ENCODE data around the gene TRDMT1. TPM values are rescaled to one million over a fixed set of nuclear protein-coding genes. Genes with fewer than 3 reads are reported as not detected.

Gene TRDMT1
- total and polyA plus RNA-seq, 4 donors: 2.5 to 25.9 (median 6.5) TPM

DNA sequence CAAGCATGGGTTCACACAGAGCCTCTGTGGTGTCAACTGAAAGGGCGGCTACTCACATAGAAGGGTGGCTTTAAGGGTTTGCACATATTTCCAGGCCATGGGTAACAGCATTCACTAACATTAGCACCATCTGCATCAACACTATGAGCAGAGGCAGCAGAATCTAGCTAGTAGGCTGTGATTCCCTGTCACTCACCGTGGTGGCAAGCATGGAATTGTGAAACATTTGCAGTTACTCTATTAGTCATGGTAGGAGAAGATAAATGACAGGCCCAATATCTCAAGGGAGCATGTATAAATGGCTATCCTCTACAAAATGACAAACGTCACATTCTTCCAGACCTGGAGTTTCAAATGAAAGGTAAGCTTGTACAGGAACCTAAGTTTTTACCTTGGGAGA is 39.7 kb downstream of the TRDMT1 start:
- Histone ChIP-seq H3K9ac (ENCODE audit: insufficient read depth in 1 of 2, low read length in 2 of 2) (no peak overlapping the region), H3K9me3 (ENCODE audit: control insufficient read depth in 4 of 4, insufficient read depth in 3 of 4, low read length in 3 of 4) (no peaks in the 10 kb centered on the region), H3K27me3 (ENCODE audit: control insufficient read depth in 3 of 3, insufficient read depth in 3 of 3, low read length in 2 of 3) (no peaks in the 10 kb centered on the region), H3K27ac (ENCODE audit: low read depth in 1 of 2, low read length in 1 of 2) (no peak overlapping the region), H3K36me3 (ENCODE audit: control insufficient read depth in 4 of 4, insufficient read depth in 4 of 4, low read length in 4 of 4) (peaks cover 0 to 2% (median 0%) of the 10 kb centered on the region in 4 donors), H3K4me1 (ENCODE audit: control insufficient read depth in 5 of 5, insufficient read depth in 5 of 5, low read length in 5 of 5) (no peaks in the 10 kb centered on the region), H3K4me3 (no peak overlapping the region)
- DNase-seq (no peak), ATAC-seq (ENCODE audit: insufficient read depth, low FRiP score) (no peak)
- no peak for TF ChIP-seq CTCF (IDR thresholded peaks at IDR 0.05; ENCODE audit: control extremely low read depth, extremely low read depth)
- WGBS, 2 donors: 64 to 73% methylated on average over 3 of the region's 3 CpGs

GRCh38 chr10:17157024-17157423 is 44.4 kb downstream of the TRDMT1 start:
- H3K4me1 ChIP-seq (ENCODE audit: control insufficient read depth in 5 of 5, insufficient read depth in 5 of 5, low read length in 5 of 5): peaks cover 0 to 5% (median 0%) of the 10 kb centered on the region in 5 donors
- TF ChIP-seq CTCF (IDR thresholded peaks at IDR 0.05; ENCODE audit: control extremely low read depth, extremely low read depth): no peak
- no peak for ATAC-seq (ENCODE audit: insufficient read depth, low FRiP score)
- H3K27me3 ChIP-seq (ENCODE audit: control insufficient read depth in 3 of 3, insufficient read depth in 3 of 3, low read length in 2 of 3): no peaks in the 10 kb centered on the region
- H3K27ac ChIP-seq (ENCODE audit: low read depth in 1 of 2, low read length in 1 of 2): no peak overlapping the region
- 93 to 94% methylated on average over 2 of the region's 2 CpGs for WGBS, 2 donors
- H3K4me3 ChIP-seq: no peak overlapping the region
- H3K9ac ChIP-seq (ENCODE audit: insufficient read depth in 1 of 2, low read length in 2 of 2): no peak overlapping the region
- H3K9me3 ChIP-seq (ENCODE audit: control insufficient read depth in 4 of 4, insufficient read depth in 3 of 4, low read length in 3 of 4): no peaks in the 10 kb centered on the region
- no peak for DNase-seq
- H3K36me3 ChIP-seq (ENCODE audit: control insufficient read depth in 4 of 4, insufficient read depth in 4 of 4, low read length in 4 of 4): peaks cover 0 to 7% (median 0%) of the 10 kb centered on the region in 4 donors

- H3K36me3 ChIP-seq (ENCODE audit: control insufficient read depth in 4 of 4, insufficient read depth in 4 of 4, low read length in 4 of 4): peaks cover 0 to 7% (median 0%) of the 10 kb centered on the region in 4 donors
- H3K9me3 ChIP-seq (ENCODE audit: control insufficient read depth in 4 of 4, insufficient read depth in 3 of 4, low read length in 3 of 4): no peaks in the 10 kb centered on the region
- ATAC-seq (ENCODE audit: insufficient read depth, low FRiP score) (no peak), DNase-seq (no peak)
- TF ChIP-seq CTCF (IDR thresholded peaks at IDR 0.05; ENCODE audit: control extremely low read depth, extremely low read depth): no peak
- no peaks in the 10 kb centered on the region for H3K27me3 ChIP-seq (ENCODE audit: control insufficient read depth in 3 of 3, insufficient read depth in 3 of 3, low read length in 2 of 3)
- H3K27ac ChIP-seq (ENCODE audit: low read depth in 1 of 2, low read length in 1 of 2): no peak overlapping the region
- H3K4me1 ChIP-seq (ENCODE audit: control insufficient read depth in 5 of 5, insufficient read depth in 5 of 5, low read length in 5 of 5): peaks cover 0 to 5% (median 0%) of the 10 kb centered on the region in 5 donors
- no peak overlapping the region for H3K4me3 ChIP-seq
- no peak overlapping the region for H3K9ac ChIP-seq (ENCODE audit: insufficient read depth in 1 of 2, low read length in 2 of 2)
Observed at GRCh38 chr10:17155826-17156225, 45.6 kb downstream of the TRDMT1 start.

DNA sequence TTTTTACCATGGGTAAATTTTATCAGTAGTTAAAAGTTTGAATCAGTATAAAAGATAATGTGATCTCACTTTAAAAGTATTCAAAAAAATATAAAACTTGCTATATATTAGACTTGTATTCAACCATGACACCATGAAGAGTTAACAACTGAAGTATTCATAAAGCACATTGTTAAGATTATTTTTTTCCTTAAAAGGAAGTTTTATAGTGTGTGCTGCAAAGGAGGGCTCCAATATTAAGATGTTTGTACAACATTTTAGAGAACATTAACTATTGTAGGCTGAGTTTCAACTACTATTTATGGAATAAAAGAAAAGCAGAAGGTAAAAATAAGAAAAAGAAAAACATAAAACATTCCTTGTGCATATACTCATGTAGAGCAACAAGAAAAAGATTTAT is 47.4 kb downstream of the TRDMT1 start:
- Histone ChIP-seq H3K4me3 (no peak overlapping the region), H3K27ac (ENCODE audit: low read depth in 1 of 2, low read length in 1 of 2) (no peak overlapping the region), H3K27me3 (ENCODE audit: control insufficient read depth in 3 of 3, insufficient read depth in 3 of 3, low read length in 2 of 3) (no peaks in the 10 kb centered on the region), H3K36me3 (ENCODE audit: control insufficient read depth in 4 of 4, insufficient read depth in 4 of 4, low read length in 4 of 4) (peaks cover 0 to 7% (median 0%) of the 10 kb centered on the region in 4 donors), H3K9ac (ENCODE audit: insufficient read depth in 1 of 2, low read length in 2 of 2) (no peak overlapping the region), H3K4me1 (ENCODE audit: control insufficient read depth in 5 of 5, insufficient read depth in 5 of 5, low read length in 5 of 5) (peaks cover 0 to 5% (median 0%) of the 10 kb centered on the region in 5 donors), H3K9me3 (ENCODE audit: control insufficient read depth in 4 of 4, insufficient read depth in 3 of 4, low read length in 3 of 4) (no peaks in the 10 kb centered on the region)
- no peak for TF ChIP-seq CTCF (IDR thresholded peaks at IDR 0.05; ENCODE audit: control extremely low read depth, extremely low read depth)
- peak in 2 of 3 donors; percentile 33 to 37 for DNase-seq
- ATAC-seq (ENCODE audit: insufficient read depth, low FRiP score): no peak

All from lung (tissue), 12 donors.